HG03045 (cell line): ENCODE measurements around the gene LOXL1.

Experiments
- ATAC-seq: cut with Tn5 transposase; IDR thresholded peaks from one replicate; pipeline ENCODE4 v1.9.1; 2021; ENCODE audit warnings: mild to moderate bottlenecking, moderate library complexity; ENCODE audit not compliant: unreplicated experiment

The LOXL1 gene

GRCh38 chr15:73899197-73900094 is 26.8 kb upstream of the LOXL1 start:
- no peak for ATAC-seq

GRCh38 chr15:73900095-73900712 is 26.1 kb upstream of the LOXL1 start:
- ATAC-seq, result no peak

GRCh38 chr15:73901126-73901810 is 25.0 kb upstream of the LOXL1 start:
- no peak for ATAC-seq

- ATAC-seq, result no peak
These were observed 23.9 kb upstream of the LOXL1 start for GRCh38 chr15:73902121-73903020.

- no peak for ATAC-seq
These were observed 22.0 kb upstream of the LOXL1 start for GRCh38 chr15:73904026-73904815.

- ATAC-seq, result no peak
These were observed 20.9 kb upstream of the LOXL1 start for GRCh38 chr15:73905225-73905827.

- no peak for ATAC-seq
These were observed 19.8 kb upstream of the LOXL1 start for GRCh38 chr15:73906346-73907034.

GRCh38 chr15:73907035-73907408 is 19.2 kb upstream of the LOXL1 start:
- no peak for ATAC-seq

GRCh38 chr15:73908030-73908821 is 18.0 kb upstream of the LOXL1 start:
- peak; percentile 69 for ATAC-seq

- no peak for ATAC-seq
These were observed 17.5 kb upstream of the LOXL1 start for GRCh38 chr15:73908822-73909122.

- ATAC-seq, result no peak
These were observed 16.6 kb upstream of the LOXL1 start for GRCh38 chr15:73909651-73910050.

- no peak for ATAC-seq
These were observed 15.5 kb upstream of the LOXL1 start for GRCh38 chr15:73910522-73911303.

GRCh38 chr15:73912030-73912596 is 14.1 kb upstream of the LOXL1 start:
- ATAC-seq, result no peak

- no peak for ATAC-seq
These were observed 12.1 kb upstream of the LOXL1 start for GRCh38 chr15:73914145-73914544.

GRCh38 chr15:73915082-73915481 is 11.2 kb upstream of the LOXL1 start:
- ATAC-seq, result no peak

- no peak for ATAC-seq
These were observed 7.5 kb upstream of the LOXL1 start for GRCh38 chr15:73918784-73919183.

- ATAC-seq, result no peak
These were observed 6.6 kb upstream of the LOXL1 start for GRCh38 chr15:73919706-73920105.
